Liver (tissue), 9 donors: Measurements from ENCODE around the gene GLI3. TPM values are rescaled to one million over a fixed set of nuclear protein-coding genes. Genes with fewer than 3 reads are reported as not detected.

ENCODE experiments used
- DNase-seq: peaks from one replicate; pipeline ENCODE4 v3.0.0-alpha.2; 2017; ENCODE audit warnings: low spot score
- H3K27ac ChIP-seq, 2 donors: one replicate each; pipeline ENCODE4 v1.7.0; 2013; ENCODE audit warnings: inconsistent platforms in 2 of 2, low read length in 2 of 2, control low read depth in 1 of 2, low read depth in 1 of 2, mild to moderate bottlenecking in 1 of 2
- H3K27me3 ChIP-seq, 4 donors: one replicate each; pipeline versions ENCODE4 v1.6.1 to v1.7.0; 2013; ENCODE audit warnings: low read length in 3 of 4, inconsistent platforms in 1 of 4, mild to moderate bottlenecking in 1 of 4, moderate library complexity in 1 of 4; ENCODE audit not compliant: control insufficient read depth in 4 of 4, insufficient read depth in 4 of 4
- H3K36me3 ChIP-seq, 4 donors: one replicate each; pipeline versions ENCODE4 v1.6.1 to v1.7.0; 2013; ENCODE audit warnings: low read length in 3 of 4, mild to moderate bottlenecking in 3 of 4, low read depth in 1 of 4, moderate library complexity in 1 of 4; ENCODE audit not compliant: control insufficient read depth in 4 of 4, insufficient read depth in 3 of 4
- H3K4me1 ChIP-seq, 4 donors: one replicate each; pipeline versions ENCODE4 v1.6.1 to v1.7.0; 2013; ENCODE audit warnings: low read length in 3 of 4, mild to moderate bottlenecking in 3 of 4, moderate library complexity in 1 of 4; ENCODE audit not compliant: control insufficient read depth in 4 of 4, insufficient read depth in 4 of 4
- H3K4me3 ChIP-seq, 3 donors: one replicate each; pipeline versions ENCODE4 v1.6.1 to v1.7.0; 2013; ENCODE audit warnings: low read length in 3 of 3, control low read depth in 1 of 3, low read depth in 1 of 3, mild to moderate bottlenecking in 1 of 3
- H3K9ac ChIP-seq, 2 donors: one replicate each; pipeline ENCODE4 v1.7.0; 2013; ENCODE audit warnings: low read length in 2 of 2, mild to moderate bottlenecking in 2 of 2, moderate library complexity in 2 of 2, control low read depth in 1 of 2, low read depth in 1 of 2
- H3K9me3 ChIP-seq, 4 donors: one replicate each; pipeline versions ENCODE4 v1.6.1 to v1.7.0; 2013; ENCODE audit warnings: low read length in 3 of 4; ENCODE audit not compliant: control insufficient read depth in 4 of 4
- FOXA1 ChIP-seq: IDR thresholded peaks from 2 replicates; pipeline ENCODE4 v1.6.1; 2016; ENCODE audit warnings: antibody characterized with exemption
- FOXA2 ChIP-seq: IDR thresholded peaks from 2 replicates; pipeline ENCODE4 v1.6.1; 2016; ENCODE audit warnings: antibody characterized with exemption
- GABPA ChIP-seq, 2 donors: IDR thresholded peaks in 1 of 2; conservative IDR thresholded peaks in 1 of 2; 2 replicates each; pipeline ENCODE4 v1.6.1; 2016; ENCODE audit warnings: antibody characterized with exemption in 2 of 2, mild to moderate bottlenecking in 1 of 2, moderate library complexity in 1 of 2
- HNF4A ChIP-seq, 2 donors: conservative IDR thresholded peaks; 2 replicates each; pipeline ENCODE4 v1.6.1; 2016; ENCODE audit warnings: antibody characterized with exemption in 2 of 2, mild to moderate bottlenecking in 2 of 2
- HNF4G ChIP-seq: IDR thresholded peaks from 2 replicates; pipeline ENCODE4 v1.6.1; 2016; ENCODE audit warnings: antibody characterized with exemption
- JUND ChIP-seq, 2 donors: IDR thresholded peaks; 2 replicates each; pipeline ENCODE4 v1.6.1; 2016; ENCODE audit warnings: antibody characterized with exemption in 2 of 2
- MAX ChIP-seq: IDR thresholded peaks from 2 replicates; pipeline ENCODE4 v1.6.1; 2016; ENCODE audit warnings: antibody characterized with exemption
- NR2F2 ChIP-seq: IDR thresholded peaks from 2 replicates; pipeline ENCODE4 v1.6.1; 2016; ENCODE audit warnings: antibody characterized with exemption
- RAD21 ChIP-seq, 2 donors: IDR thresholded peaks; 2 replicates each; pipeline ENCODE4 v1.6.1; 2016; ENCODE audit warnings: antibody characterized with exemption in 2 of 2, mild to moderate bottlenecking in 2 of 2
- RXRA ChIP-seq, 2 donors: IDR thresholded peaks; 2 replicates each; pipeline ENCODE4 v1.6.1; 2017 to 2018; ENCODE audit warnings: antibody characterized with exemption in 2 of 2, mild to moderate bottlenecking in 1 of 2
- SP1 ChIP-seq: IDR thresholded peaks from 2 replicates; pipeline ENCODE4 v1.6.1; 2018; ENCODE audit warnings: antibody characterized with exemption, mild to moderate bottlenecking
- TAF1 ChIP-seq: conservative IDR thresholded peaks from 2 replicates; pipeline ENCODE4 v1.6.1; 2016; ENCODE audit warnings: antibody characterized with exemption, mild to moderate bottlenecking
- YY1 ChIP-seq: IDR thresholded peaks from 2 replicates; pipeline ENCODE4 v1.6.1; 2016; ENCODE audit warnings: antibody characterized with exemption, mild to moderate bottlenecking
- ZBTB33 ChIP-seq: IDR thresholded peaks from 2 replicates; pipeline ENCODE4 v1.6.1; 2016; ENCODE audit warnings: antibody characterized with exemption
- WGBS: extraction: QIAGEN DNeasy Blood & Tissue Kit; methylation state at CpG from one replicate; pipeline ENCODE4 v1.1.7; 2013; 5-methylcytosine and 5-hydroxymethylcytosine counted together
- polyA plus RNA-seq, 2 donors: library from polyadenylated mRNA; stranded (reverse) in 1 of 2; unstranded in 1 of 2; fragments of 200-250 nt in 1 of 2; fragments of >200 nt in 1 of 2; fragmentation: Nextera tagmentation in 1 of 2; extraction: Ambion mirVana in 1 of 2; gene quantifications; one replicate each; pipeline versions ENCODE4 v1.2.1 to v1.2.3, GENCODE V29; 2013 to 2015
- total RNA-seq, 2 donors: library from RNA; depleted of rRNA; stranded (reverse); fragments of >200 nt; gene quantifications; one replicate each; pipeline ENCODE4 v1.2.3, GENCODE V29; 2014
- TF ChIP-seq, protein P1 (sequence below): IDR thresholded peaks from 2 replicates; pipeline ENCODE4 v1.6.1; 2016; ENCODE audit warnings: antibody characterized with exemption, mild to moderate bottlenecking
- TF ChIP-seq, protein P2 (sequence below): fragments of 150-350 bp; IDR thresholded peaks from 2 replicates; pipeline ENCODE4 v1.5.1; 2017; ENCODE audit warnings: improper control_type of control experiment, low read depth, low read length; ENCODE audit not compliant: missing input control
- donor health status: healthy.
- donor health status: healthy.
- donor health status: healthy.
- donor health status: healthy.
- donor health status: healthy.

Gene GLI3
- total and polyA plus RNA-seq, 4 donors, result 0.09 to 0.42 (median 0.26) TPM

GRCh38 chr7:42174391-42174912, 62.6 kb downstream of the GLI3 start:
- WGBS, result 59% methylated on average over 20 of the region's 20 CpGs
- Histone ChIP-seq H3K4me1 (no peaks in the 10 kb centered on the region), H3K9ac (no peak overlapping the region), H3K27ac (no peak overlapping the region), H3K4me3 (no peak overlapping the region), H3K27me3 (no peaks in the 10 kb centered on the region), H3K9me3 (no peaks in the 10 kb centered on the region), H3K36me3 (no peaks in the 10 kb centered on the region)
- no peak for TF ChIP-seq YY1
- no peak for TF ChIP-seq GABPA (IDR thresholded peaks at IDR 0.05 in 1 of 2, conservative IDR thresholded peaks at IDR 0.05 in 1 of 2)
- no peak for TF ChIP-seq MAX
- no peak for TF ChIP-seq ZBTB33
- no peak for TF ChIP-seq NR2F2
- no peak for TF ChIP-seq JUND (IDR thresholded peaks at IDR 0.05)
- TF ChIP-seq RXRA (IDR thresholded peaks at IDR 0.05), result no peak
- no peak for TF ChIP-seq HNF4G
- no peak for TF ChIP-seq FOXA2
- no peak for TF ChIP-seq SP1
- TF ChIP-seq HNF4A (conservative IDR thresholded peaks at IDR 0.05), result no peak
- no peak for TF ChIP-seq RAD21 (IDR thresholded peaks at IDR 0.05)
- no peak for DNase-seq

DNA sequence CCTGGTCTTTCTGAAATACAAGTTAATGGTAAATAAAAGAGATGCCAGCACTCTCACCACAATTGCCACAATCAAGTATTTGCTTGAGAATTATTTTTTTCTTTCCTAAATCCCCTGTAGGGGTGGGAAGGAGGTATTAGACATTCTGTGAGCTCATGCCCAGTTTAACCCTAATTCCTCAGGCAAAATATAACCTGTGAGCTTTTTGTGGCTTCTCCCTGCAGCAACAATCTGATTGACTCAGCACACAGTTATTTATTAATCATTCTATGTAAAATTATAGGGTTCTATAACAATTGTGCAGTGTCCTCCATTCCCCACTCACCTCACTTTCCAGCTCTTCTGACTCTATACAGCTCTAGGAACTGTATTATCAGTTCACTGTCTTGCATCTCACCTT, 66.3 kb downstream of the GLI3 start:
- TF ChIP-seq SP1 (no peak), TAF1 (no peak), HNF4G (no peak), JUND (IDR thresholded peaks at IDR 0.05) (no peak), FOXA2 (no peak), GABPA (IDR thresholded peaks at IDR 0.05 in 1 of 2, conservative IDR thresholded peaks at IDR 0.05 in 1 of 2) (no peak), NR2F2 (no peak), MAX (no peak), ZBTB33 (no peak), RXRA (IDR thresholded peaks at IDR 0.05) (no peak), HNF4A (conservative IDR thresholded peaks at IDR 0.05) (no peak), FOXA1 (no peak), YY1 (no peak), RAD21 (IDR thresholded peaks at IDR 0.05) (no peak)
- TF ChIP-seq, protein P1, sequence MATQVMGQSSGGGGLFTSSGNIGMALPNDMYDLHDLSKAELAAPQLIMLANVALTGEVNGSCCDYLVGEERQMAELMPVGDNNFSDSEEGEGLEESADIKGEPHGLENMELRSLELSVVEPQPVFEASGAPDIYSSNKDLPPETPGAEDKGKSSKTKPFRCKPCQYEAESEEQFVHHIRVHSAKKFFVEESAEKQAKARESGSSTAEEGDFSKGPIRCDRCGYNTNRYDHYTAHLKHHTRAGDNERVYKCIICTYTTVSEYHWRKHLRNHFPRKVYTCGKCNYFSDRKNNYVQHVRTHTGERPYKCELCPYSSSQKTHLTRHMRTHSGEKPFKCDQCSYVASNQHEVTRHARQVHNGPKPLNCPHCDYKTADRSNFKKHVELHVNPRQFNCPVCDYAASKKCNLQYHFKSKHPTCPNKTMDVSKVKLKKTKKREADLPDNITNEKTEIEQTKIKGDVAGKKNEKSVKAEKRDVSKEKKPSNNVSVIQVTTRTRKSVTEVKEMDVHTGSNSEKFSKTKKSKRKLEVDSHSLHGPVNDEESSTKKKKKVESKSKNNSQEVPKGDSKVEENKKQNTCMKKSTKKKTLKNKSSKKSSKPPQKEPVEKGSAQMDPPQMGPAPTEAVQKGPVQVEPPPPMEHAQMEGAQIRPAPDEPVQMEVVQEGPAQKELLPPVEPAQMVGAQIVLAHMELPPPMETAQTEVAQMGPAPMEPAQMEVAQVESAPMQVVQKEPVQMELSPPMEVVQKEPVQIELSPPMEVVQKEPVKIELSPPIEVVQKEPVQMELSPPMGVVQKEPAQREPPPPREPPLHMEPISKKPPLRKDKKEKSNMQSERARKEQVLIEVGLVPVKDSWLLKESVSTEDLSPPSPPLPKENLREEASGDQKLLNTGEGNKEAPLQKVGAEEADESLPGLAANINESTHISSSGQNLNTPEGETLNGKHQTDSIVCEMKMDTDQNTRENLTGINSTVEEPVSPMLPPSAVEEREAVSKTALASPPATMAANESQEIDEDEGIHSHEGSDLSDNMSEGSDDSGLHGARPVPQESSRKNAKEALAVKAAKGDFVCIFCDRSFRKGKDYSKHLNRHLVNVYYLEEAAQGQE, result no peak
- TF ChIP-seq, protein P2, sequence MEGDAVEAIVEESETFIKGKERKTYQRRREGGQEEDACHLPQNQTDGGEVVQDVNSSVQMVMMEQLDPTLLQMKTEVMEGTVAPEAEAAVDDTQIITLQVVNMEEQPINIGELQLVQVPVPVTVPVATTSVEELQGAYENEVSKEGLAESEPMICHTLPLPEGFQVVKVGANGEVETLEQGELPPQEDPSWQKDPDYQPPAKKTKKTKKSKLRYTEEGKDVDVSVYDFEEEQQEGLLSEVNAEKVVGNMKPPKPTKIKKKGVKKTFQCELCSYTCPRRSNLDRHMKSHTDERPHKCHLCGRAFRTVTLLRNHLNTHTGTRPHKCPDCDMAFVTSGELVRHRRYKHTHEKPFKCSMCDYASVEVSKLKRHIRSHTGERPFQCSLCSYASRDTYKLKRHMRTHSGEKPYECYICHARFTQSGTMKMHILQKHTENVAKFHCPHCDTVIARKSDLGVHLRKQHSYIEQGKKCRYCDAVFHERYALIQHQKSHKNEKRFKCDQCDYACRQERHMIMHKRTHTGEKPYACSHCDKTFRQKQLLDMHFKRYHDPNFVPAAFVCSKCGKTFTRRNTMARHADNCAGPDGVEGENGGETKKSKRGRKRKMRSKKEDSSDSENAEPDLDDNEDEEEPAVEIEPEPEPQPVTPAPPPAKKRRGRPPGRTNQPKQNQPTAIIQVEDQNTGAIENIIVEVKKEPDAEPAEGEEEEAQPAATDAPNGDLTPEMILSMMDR, result no peak
- DNase-seq, result no peak
- Histone ChIP-seq H3K36me3 (no peaks in the 10 kb centered on the region), H3K27ac (no peak overlapping the region), H3K9ac (no peak overlapping the region), H3K9me3 (no peaks in the 10 kb centered on the region), H3K4me1 (no peaks in the 10 kb centered on the region), H3K27me3 (no peaks in the 10 kb centered on the region), H3K4me3 (no peak overlapping the region)
